Measurements from ENCODE around the gene TMEM63C.

The TMEM63C gene

GRCh38 chr14:77181603-77182437 is at the start of gene TMEM63C:
TMEM63C (plus strand) TSS chr14:77181798; CDS start chr14:77218814, 37,016 bp downstream.
- DNase-seq (ENCODE audit: low read depth in 2 of 2) = no peak

- no peak for DNase-seq (ENCODE audit: low read depth in 2 of 2)
These were observed 49.6 kb upstream of the TMEM63C start for GRCh38 chr14:77131871-77132486.

- peak; percentile 11 to 13 for DNase-seq (ENCODE audit: low read depth in 2 of 2)
These were observed 47.8 kb upstream of the TMEM63C start for GRCh38 chr14:77133720-77134338.

- no peak for DNase-seq (ENCODE audit: low read depth in 2 of 2)
These were observed 42.6 kb upstream of the TMEM63C start for GRCh38 chr14:77139022-77139421.

GRCh38 chr14:77139540-77140358 is 41.8 kb upstream of the TMEM63C start:
- no peak for DNase-seq (ENCODE audit: low read depth in 2 of 2)

- no peak for DNase-seq (ENCODE audit: low read depth in 2 of 2)
These were observed 41.0 kb upstream of the TMEM63C start for GRCh38 chr14:77140359-77141213.

- no peak for DNase-seq (ENCODE audit: low read depth in 2 of 2)
These were observed 40.2 kb upstream of the TMEM63C start, which contains the start of gene ZDHHC22 for GRCh38 chr14:77141214-77142004. ZDHHC22 (minus strand) TSS chr14:77141791; CDS start chr14:77139738, 2,053 bp downstream.

- no peak for DNase-seq (ENCODE audit: low read depth in 2 of 2)
These were observed 39.4 kb upstream of the TMEM63C start for GRCh38 chr14:77142005-77142800.

- DNase-seq (ENCODE audit: low read depth in 2 of 2) = no peak
These were observed 38.5 kb upstream of the TMEM63C start for GRCh38 chr14:77143071-77143470.

GRCh38 chr14:77144412-77145115 is 37.0 kb upstream of the TMEM63C start:
- DNase-seq (ENCODE audit: low read depth in 2 of 2) = no peak

GRCh38 chr14:77145975-77146740 is 35.4 kb upstream of the TMEM63C start:
- DNase-seq (ENCODE audit: low read depth in 2 of 2) = no peak

- no peak for DNase-seq (ENCODE audit: low read depth in 2 of 2)
These were observed 32.9 kb upstream of the TMEM63C start for GRCh38 chr14:77148510-77149231.

- no peak for DNase-seq (ENCODE audit: low read depth in 2 of 2)
These were observed 30.4 kb upstream of the TMEM63C start for GRCh38 chr14:77151245-77151644.

GRCh38 chr14:77151918-77152588 is 29.5 kb upstream of the TMEM63C start:
- peak in 1 of 2 experiments; percentile 5 for DNase-seq (ENCODE audit: low read depth in 2 of 2)

- DNase-seq (ENCODE audit: low read depth in 2 of 2) = no peak
These were observed 27.8 kb upstream of the TMEM63C start for GRCh38 chr14:77153802-77154201.

GRCh38 chr14:77154421-77154820 is 27.2 kb upstream of the TMEM63C start:
- no peak for DNase-seq (ENCODE audit: low read depth in 2 of 2)
